HUES48 (cell line): ENCODE measurements around the gene IMP4.

Source experiments
- H3K27ac ChIP-seq: one replicate; pipeline ENCODE4 v1.7.0; 2013; ENCODE audit warnings: low read depth, low read length, inconsistent platforms
- H3K27me3 ChIP-seq: 2 replicates; pipeline ENCODE4 v1.6.1; 2013; ENCODE audit warnings: mild to moderate bottlenecking, low read length; ENCODE audit not compliant: control insufficient read depth, insufficient read depth
- H3K36me3 ChIP-seq: 2 replicates; pipeline ENCODE4 v1.6.1; 2013; ENCODE audit warnings: low read length; ENCODE audit not compliant: control insufficient read depth, insufficient read depth
- H3K4me1 ChIP-seq: 2 replicates; pipeline ENCODE4 v1.6.1; 2013; ENCODE audit warnings: mild to moderate bottlenecking, low read length; ENCODE audit not compliant: control insufficient read depth, insufficient read depth
- H3K4me3 ChIP-seq: 2 replicates; pipeline ENCODE4 v1.5.1; 2013; ENCODE audit warnings: mild to moderate bottlenecking, low read depth, low read length
- H3K9ac ChIP-seq: 2 replicates; pipeline ENCODE4 v1.6.1; 2013; ENCODE audit warnings: mild to moderate bottlenecking, low read depth, low read length, moderate library complexity
- H3K9me3 ChIP-seq: 2 replicates; pipeline ENCODE4 v1.6.1; 2013; ENCODE audit warnings: low read length; ENCODE audit not compliant: control insufficient read depth, insufficient read depth

The IMP4 gene

GRCh38 chr2:130378206-130378897 lies 35.7 kb downstream of the IMP4 start:
- no peaks in the 10 kb centered on the region for H3K4me1 ChIP-seq
- no peaks in the 10 kb centered on the region for H3K36me3 ChIP-seq
- no peaks in the 10 kb centered on the region for H3K27me3 ChIP-seq
- no peak overlapping the region for H3K4me3 ChIP-seq
- no peak overlapping the region for H3K9ac ChIP-seq
- no peaks in the 10 kb centered on the region for H3K9me3 ChIP-seq
- H3K27ac ChIP-seq: no peak overlapping the region

- Histone ChIP-seq H3K4me3 (no peak overlapping the region), H3K9me3 (no peaks in the 10 kb centered on the region), H3K4me1 (no peaks in the 10 kb centered on the region), H3K9ac (no peak overlapping the region), H3K36me3 (no peaks in the 10 kb centered on the region), H3K27me3 (no peaks in the 10 kb centered on the region), H3K27ac (no peak overlapping the region)
These were observed 36.2 kb downstream of the IMP4 start for GRCh38 chr2:130378898-130379214.

DNA sequence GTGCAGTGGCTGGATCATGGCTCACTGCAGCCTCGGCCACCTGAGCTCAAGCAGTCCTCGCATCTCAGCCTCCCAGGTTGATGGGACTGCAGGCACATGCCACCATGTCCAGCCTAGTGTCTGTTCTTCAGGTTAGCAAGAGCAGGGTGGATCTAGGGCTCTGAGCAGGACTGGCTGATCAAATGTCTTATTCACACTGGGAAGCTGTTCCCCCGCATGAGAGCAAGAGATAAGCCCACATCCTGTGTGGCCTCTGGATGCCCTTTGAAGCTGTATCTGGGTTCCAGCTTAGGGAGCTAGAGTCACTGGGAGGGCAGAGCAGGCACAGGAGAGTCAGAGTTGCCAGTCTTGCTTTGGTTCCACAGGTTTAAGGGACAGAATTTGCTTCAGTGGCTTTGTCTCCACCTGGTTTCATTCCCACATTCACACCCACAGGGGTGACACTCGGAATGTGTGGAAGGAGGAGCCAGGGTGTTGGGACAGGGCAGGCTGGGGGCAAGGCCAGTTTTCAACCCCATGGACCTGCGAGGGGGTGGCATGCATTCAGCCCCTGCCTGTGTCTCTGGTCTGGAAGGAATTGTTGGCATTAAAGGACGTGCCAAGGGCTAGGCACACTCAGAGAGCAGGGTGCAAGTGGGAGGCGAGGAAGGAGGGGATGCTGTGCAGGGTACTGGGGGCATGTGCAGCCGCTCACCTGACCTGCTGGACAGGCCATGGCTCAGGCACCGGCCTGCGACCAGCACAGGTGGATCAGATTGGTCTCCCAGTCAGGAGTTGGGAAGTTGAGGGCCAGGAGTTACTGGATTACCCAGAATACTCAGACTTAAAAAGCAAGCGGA lies 37.6 kb downstream of the IMP4 start:
- no peaks in the 10 kb centered on the region for H3K4me1 ChIP-seq

DNA sequence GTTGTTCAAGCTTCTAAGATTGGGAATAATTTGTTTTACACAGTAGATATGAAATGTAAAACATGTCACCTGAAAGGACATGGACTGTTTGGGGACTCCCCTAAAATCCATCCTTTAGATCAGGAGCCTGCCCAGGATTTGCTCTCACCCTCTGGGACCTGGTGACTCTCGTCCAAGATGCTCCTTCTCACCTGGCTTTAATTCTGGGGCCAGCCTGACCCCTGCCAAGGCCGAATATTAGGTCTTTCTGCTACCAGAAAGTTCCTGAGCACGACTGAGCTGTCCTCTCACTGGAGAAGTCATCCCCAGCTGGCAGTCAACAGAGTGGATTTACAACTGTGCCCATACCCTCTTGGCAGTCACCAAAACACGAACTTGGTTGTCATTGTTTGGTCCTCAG lies 38.4 kb downstream of the IMP4 start:
- Histone ChIP-seq H3K9ac (no peak overlapping the region), H3K4me3 (no peak overlapping the region), H3K27me3 (no peaks in the 10 kb centered on the region), H3K4me1 (no peaks in the 10 kb centered on the region), H3K36me3 (no peaks in the 10 kb centered on the region), H3K9me3 (no peaks in the 10 kb centered on the region), H3K27ac (no peak overlapping the region)

More for the DNA sequence above, 37.6 kb downstream of the IMP4 start:
- no peaks in the 10 kb centered on the region for H3K27me3 ChIP-seq
- H3K4me3 ChIP-seq: no peak overlapping the region
- H3K9ac ChIP-seq: no peak overlapping the region
- no peak overlapping the region for H3K27ac ChIP-seq
- no peaks in the 10 kb centered on the region for H3K36me3 ChIP-seq
- H3K9me3 ChIP-seq: no peaks in the 10 kb centered on the region

DNA sequence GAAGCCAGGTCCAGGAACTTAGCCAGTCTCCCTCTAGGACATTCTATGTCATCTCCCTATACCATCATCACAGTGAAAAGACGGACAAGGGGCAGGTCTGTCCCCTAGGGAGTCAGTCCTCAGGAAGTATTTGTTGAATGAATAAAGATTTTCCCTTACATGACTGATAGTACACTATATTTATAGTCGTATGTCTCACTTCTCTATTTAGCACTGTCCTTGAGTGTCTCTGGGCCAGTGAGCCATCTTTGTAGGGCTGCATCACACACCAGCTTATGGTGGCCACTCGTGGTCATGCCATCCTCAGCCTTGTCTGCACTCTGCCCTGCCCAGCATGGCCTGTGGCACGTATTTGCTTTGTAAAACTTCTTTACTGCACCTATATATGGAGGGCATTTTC lies 38.9 kb downstream of the IMP4 start:
- Histone ChIP-seq H3K4me3 (no peak overlapping the region), H3K4me1 (no peaks in the 10 kb centered on the region), H3K36me3 (no peaks in the 10 kb centered on the region), H3K27me3 (no peaks in the 10 kb centered on the region), H3K27ac (no peak overlapping the region), H3K9ac (no peak overlapping the region), H3K9me3 (no peaks in the 10 kb centered on the region)

DNA sequence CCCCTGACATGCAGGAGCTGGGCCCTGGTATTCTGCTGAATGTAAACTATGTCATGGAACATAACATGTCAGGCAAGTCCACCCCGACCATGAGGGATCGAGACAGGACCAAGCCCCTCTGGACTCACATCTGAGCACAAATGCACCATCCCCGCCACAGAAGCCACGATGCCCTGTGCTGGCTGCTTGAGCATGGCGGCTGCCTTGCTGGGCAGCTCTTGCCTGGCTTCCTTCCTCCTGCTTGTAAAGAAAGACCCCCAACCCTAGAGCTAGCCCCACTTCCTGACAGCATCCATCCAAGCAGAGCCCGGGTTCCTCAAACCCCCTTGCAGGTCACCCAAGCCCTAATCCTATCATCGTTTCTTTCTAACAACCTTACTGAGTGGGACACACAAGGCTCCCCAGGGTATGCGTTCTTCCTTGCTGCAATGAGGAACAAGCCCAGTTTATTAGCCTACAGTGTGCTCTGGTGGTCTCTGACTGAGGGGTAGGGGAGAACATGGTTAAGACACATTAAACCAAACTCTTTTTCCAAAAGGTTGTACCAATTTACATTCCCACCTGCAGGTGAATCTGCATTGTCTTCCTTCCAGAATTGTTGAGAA lies 39.7 kb downstream of the IMP4 start:
- H3K4me1 ChIP-seq: no peaks in the 10 kb centered on the region
- H3K9ac ChIP-seq: no peak overlapping the region
- H3K36me3 ChIP-seq: no peaks in the 10 kb centered on the region
- H3K9me3 ChIP-seq: no peaks in the 10 kb centered on the region
- no peak overlapping the region for H3K27ac ChIP-seq
- H3K4me3 ChIP-seq: no peak overlapping the region
- no peaks in the 10 kb centered on the region for H3K27me3 ChIP-seq

- no peaks in the 10 kb centered on the region for H3K4me1 ChIP-seq
- H3K27ac ChIP-seq: no peak overlapping the region
- H3K36me3 ChIP-seq: no peaks in the 10 kb centered on the region
These were observed 43.0 kb downstream of the IMP4 start for GRCh38 chr2:130385709-130386108.

GRCh38 chr2:130387071-130387400 lies 44.3 kb downstream of the IMP4 start:
- Histone ChIP-seq H3K27ac (no peak overlapping the region), H3K4me1 (no peaks in the 10 kb centered on the region), H3K36me3 (no peaks in the 10 kb centered on the region), H3K9me3 (no peaks in the 10 kb centered on the region), H3K9ac (no peak overlapping the region), H3K27me3 (peaks cover 6% of the 10 kb centered on the region), H3K4me3 (no peak overlapping the region)

More at GRCh38 chr2:130385709-130386108, 43.0 kb downstream of the IMP4 start:
- H3K9me3 ChIP-seq: no peaks in the 10 kb centered on the region
- H3K4me3 ChIP-seq: no peak overlapping the region
- H3K27me3 ChIP-seq: peaks cover 3% of the 10 kb centered on the region; the same call in 1 of the 2 replicates
- no peak overlapping the region for H3K9ac ChIP-seq

DNA sequence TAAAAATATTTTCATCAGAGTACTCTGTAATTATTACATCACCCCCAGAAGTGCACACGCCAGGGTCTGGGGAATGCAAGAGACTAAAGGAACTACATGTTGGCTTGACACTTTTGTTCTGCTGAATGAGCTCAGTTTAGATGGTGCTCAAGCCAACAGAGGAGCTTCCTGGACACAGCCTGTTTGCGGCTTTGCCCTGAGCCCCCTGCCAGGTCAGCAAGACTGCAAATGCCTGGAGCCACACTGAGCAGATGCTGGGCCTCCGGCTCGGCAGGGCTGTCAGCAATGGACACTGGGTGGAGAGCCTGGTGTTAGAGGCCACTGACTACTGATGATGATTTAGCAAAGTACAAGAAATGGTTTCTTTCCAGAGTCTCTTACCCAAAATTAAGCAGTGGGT lies 45.1 kb downstream of the IMP4 start:
- Histone ChIP-seq H3K27ac (no peak overlapping the region), H3K4me1 (no peaks in the 10 kb centered on the region), H3K9me3 (no peaks in the 10 kb centered on the region), H3K36me3 (no peaks in the 10 kb centered on the region), H3K27me3 (peaks cover 9% of the 10 kb centered on the region), H3K9ac (no peak overlapping the region), H3K4me3 (no peak overlapping the region)

- H3K27me3 ChIP-seq: peaks cover 9% of the 10 kb centered on the region
- H3K36me3 ChIP-seq: no peaks in the 10 kb centered on the region
- H3K9ac ChIP-seq: no peak overlapping the region
- H3K4me1 ChIP-seq: no peaks in the 10 kb centered on the region
- no peak overlapping the region for H3K4me3 ChIP-seq
- no peaks in the 10 kb centered on the region for H3K9me3 ChIP-seq
- H3K27ac ChIP-seq: no peak overlapping the region
These were observed 45.7 kb downstream of the IMP4 start for GRCh38 chr2:130388221-130388907.

- no peaks in the 10 kb centered on the region for H3K9me3 ChIP-seq
- no peak overlapping the region for H3K27ac ChIP-seq
- H3K36me3 ChIP-seq: no peaks in the 10 kb centered on the region
- H3K9ac ChIP-seq: no peak overlapping the region
- peaks cover 9% of the 10 kb centered on the region for H3K27me3 ChIP-seq
- no peak overlapping the region for H3K4me3 ChIP-seq
- no peaks in the 10 kb centered on the region for H3K4me1 ChIP-seq
These were observed 46.7 kb downstream of the IMP4 start for GRCh38 chr2:130389358-130389757.
